CD4-positive, alpha-beta T cell (primary cell): Measurements from ENCODE around the gene CCNI2. TPM values are rescaled to one million over a fixed set of nuclear protein-coding genes. Genes with fewer than 3 reads are reported as not detected.

Experiments used
- ATAC-seq: fragments of 200-7000 bp; cut with Tn5 transposase; one replicate; pipeline ENCODE4 v1.10.0; 2022; ENCODE audit warnings: mild to moderate bottlenecking; ENCODE audit not compliant: poor library complexity
- CTCF ChIA-PET: fragments of 350-600 bp; sonication (Branson Sonifier 250); formaldehyde crosslinking; loops from one replicate; lab custom pipeline; 2021; ENCODE audit warnings: antibody characterized with exemption, inconsistent platforms; lab: Charles Lee
- POLR2A ChIA-PET: fragments of 350-600 bp; sonication (Branson Sonifier 250); formaldehyde crosslinking; loops from one replicate; lab custom pipeline; 2021; ENCODE audit warnings: antibody characterized with exemption, inconsistent platforms; lab: Charles Lee
- DNase-seq, 14 experiments: peaks; one replicate each; pipeline ENCODE4 v3.0.0-alpha.2; 2013 to 2020; ENCODE audit warnings: mixed read lengths in 2 of 14
- H3K27ac ChIP-seq, 2 donors: one replicate each; pipeline versions ENCODE4 v1.5.1 to v1.7.0; 2013; ENCODE audit warnings: low read length in 2 of 2, low read depth in 1 of 2, mild to moderate bottlenecking in 1 of 2
- H3K27me3 ChIP-seq, 2 experiments: 1 replicate in 1 of 2; 2 replicates in 1 of 2; pipeline versions ENCODE4 v1.6.1 to v1.7.0; 2013; ENCODE audit warnings: low read length in 2 of 2, control low read depth in 1 of 2, mild to moderate bottlenecking in 1 of 2, moderate library complexity in 1 of 2; ENCODE audit not compliant: insufficient read depth in 2 of 2, control insufficient read depth in 1 of 2
- H3K36me3 ChIP-seq: one replicate; pipeline ENCODE4 v1.6.1; 2013; ENCODE audit warnings: low read length, control low read depth; ENCODE audit not compliant: insufficient read depth
- H3K4me1 ChIP-seq: one replicate; pipeline ENCODE4 v1.6.1; 2013; ENCODE audit warnings: low read length, control low read depth; ENCODE audit not compliant: insufficient read depth
- H3K4me3 ChIP-seq: one replicate; pipeline ENCODE4 v1.5.1; 2013; ENCODE audit warnings: mild to moderate bottlenecking, low read length, moderate library complexity
- H3K9me3 ChIP-seq, 2 experiments: 1 replicate in 1 of 2; 2 replicates in 1 of 2; pipeline versions ENCODE4 v1.6.1 to v1.7.0; 2013; ENCODE audit warnings: low read length in 2 of 2, mild to moderate bottlenecking in 2 of 2, control low read depth in 1 of 2, moderate library complexity in 1 of 2; ENCODE audit not compliant: control insufficient read depth in 1 of 2, insufficient read depth in 1 of 2
- H3K27ac Mint-ChIP-seq: one replicate; pipeline ENCODE4 v1.8.0; 2020; ENCODE audit warnings: mixed read lengths
- H3K27me3 Mint-ChIP-seq: one replicate; pipeline ENCODE4 v1.8.0; 2021; ENCODE audit warnings: mixed read lengths
- H3K36me3 Mint-ChIP-seq: one replicate; pipeline ENCODE4 v1.8.0; 2021; ENCODE audit warnings: low read depth, mixed read lengths
- H3K4me1 Mint-ChIP-seq: one replicate; pipeline ENCODE4 v1.8.0; 2021; ENCODE audit warnings: low read depth, mixed read lengths
- H3K4me3 Mint-ChIP-seq: one replicate; pipeline ENCODE4 v1.8.0; 2020; ENCODE audit warnings: mild to moderate bottlenecking, mixed read lengths
- H3K9me3 Mint-ChIP-seq: one replicate; pipeline ENCODE4 v1.8.0; 2020; ENCODE audit warnings: mixed read lengths
- intact Hi-C, 2 experiments: fragments of 100-400 bp; cut with DNase I in 1 of 2; cut with micrococcal nuclease in 1 of 2; formaldehyde crosslinking; loops; one replicate each; pipeline versions ENCODE4 v1.15.1 to v1.9.0; 2023 to 2025; cut with DNase I, micrococcal nuclease
- total RNA-seq, 174 experiments: library from RNA in 2 of 174; stranded (reverse) in 2 of 174; gene quantifications; one replicate each; pipeline ENCODE4 v1.2.3 and lab custom pipeline; 2021 to 2026
- TF ChIP-seq, protein P1 (sequence below): fragments of 200-600 bp; IDR thresholded peaks from one replicate; pipeline ENCODE4 v1.8.0; 2022; ENCODE audit warnings: antibody characterized with exemption, mild to moderate bottlenecking

The CCNI2 gene
- total RNA-seq, 2 experiments from 2014 or later = 7.2 to 8.8 TPM

DNA sequence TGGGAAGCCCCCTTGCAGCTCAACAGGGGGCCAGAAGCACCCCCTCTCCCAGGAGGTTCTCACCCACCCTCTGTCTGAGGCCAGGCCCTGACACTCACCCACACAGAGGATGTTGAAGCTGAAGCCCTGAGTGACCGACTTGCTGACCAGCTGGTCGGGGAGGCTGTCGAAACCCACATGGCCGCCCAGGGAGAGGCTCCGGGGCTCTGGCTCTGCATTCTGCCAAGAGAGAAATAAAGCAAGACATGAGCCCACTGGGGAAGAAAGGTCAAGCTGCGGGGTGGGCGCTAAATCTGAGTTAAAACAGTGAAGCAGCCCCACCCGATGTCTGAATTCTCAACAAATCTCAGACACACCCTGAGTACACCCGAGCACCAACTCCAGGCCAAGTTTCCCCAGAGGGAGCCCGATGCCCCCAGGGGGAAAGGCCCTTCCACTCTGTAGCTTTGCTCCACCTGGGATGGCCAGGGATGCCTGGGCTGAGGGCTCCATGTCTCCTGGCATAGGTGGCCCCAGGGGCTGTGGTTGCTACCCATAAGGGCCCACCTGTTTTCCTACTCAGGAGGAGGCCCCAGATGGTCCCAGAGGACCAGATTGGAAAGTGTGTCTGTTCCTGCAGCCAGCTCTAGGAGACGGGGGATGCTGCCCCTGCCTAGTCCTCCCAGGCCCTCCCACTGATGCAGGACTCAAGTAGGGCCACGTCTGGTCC lies 18.2 kb downstream of the CCNI2 start:
- Histone ChIP-seq H3K9me3 (no peaks in the 10 kb centered on the region), H3K27me3 (no peaks in the 10 kb centered on the region), H3K4me3 (no peak overlapping the region), H3K36me3 (peaks cover 3% of the 10 kb centered on the region), H3K27ac (no peak overlapping the region), H3K4me1 (no peaks in the 10 kb centered on the region)
- ChIA-PET POLR2A (no interaction called here), CTCF (no interaction called here)
- no peak overlapping the region for H3K27ac Mint-ChIP-seq
- H3K36me3 Mint-ChIP-seq = no peaks in the 10 kb centered on the region
- no peak for ATAC-seq
- H3K27me3 Mint-ChIP-seq = no peaks in the 10 kb centered on the region
- H3K4me3 Mint-ChIP-seq = no peak overlapping the region
- TF ChIP-seq, protein P1, sequence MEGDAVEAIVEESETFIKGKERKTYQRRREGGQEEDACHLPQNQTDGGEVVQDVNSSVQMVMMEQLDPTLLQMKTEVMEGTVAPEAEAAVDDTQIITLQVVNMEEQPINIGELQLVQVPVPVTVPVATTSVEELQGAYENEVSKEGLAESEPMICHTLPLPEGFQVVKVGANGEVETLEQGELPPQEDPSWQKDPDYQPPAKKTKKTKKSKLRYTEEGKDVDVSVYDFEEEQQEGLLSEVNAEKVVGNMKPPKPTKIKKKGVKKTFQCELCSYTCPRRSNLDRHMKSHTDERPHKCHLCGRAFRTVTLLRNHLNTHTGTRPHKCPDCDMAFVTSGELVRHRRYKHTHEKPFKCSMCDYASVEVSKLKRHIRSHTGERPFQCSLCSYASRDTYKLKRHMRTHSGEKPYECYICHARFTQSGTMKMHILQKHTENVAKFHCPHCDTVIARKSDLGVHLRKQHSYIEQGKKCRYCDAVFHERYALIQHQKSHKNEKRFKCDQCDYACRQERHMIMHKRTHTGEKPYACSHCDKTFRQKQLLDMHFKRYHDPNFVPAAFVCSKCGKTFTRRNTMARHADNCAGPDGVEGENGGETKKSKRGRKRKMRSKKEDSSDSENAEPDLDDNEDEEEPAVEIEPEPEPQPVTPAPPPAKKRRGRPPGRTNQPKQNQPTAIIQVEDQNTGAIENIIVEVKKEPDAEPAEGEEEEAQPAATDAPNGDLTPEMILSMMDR = no peak
- DNase-seq = no peak
- no peaks in the 10 kb centered on the region for H3K4me1 Mint-ChIP-seq
- intact Hi-C loops = no loop called here
- H3K9me3 Mint-ChIP-seq = no peaks in the 10 kb centered on the region

DNA sequence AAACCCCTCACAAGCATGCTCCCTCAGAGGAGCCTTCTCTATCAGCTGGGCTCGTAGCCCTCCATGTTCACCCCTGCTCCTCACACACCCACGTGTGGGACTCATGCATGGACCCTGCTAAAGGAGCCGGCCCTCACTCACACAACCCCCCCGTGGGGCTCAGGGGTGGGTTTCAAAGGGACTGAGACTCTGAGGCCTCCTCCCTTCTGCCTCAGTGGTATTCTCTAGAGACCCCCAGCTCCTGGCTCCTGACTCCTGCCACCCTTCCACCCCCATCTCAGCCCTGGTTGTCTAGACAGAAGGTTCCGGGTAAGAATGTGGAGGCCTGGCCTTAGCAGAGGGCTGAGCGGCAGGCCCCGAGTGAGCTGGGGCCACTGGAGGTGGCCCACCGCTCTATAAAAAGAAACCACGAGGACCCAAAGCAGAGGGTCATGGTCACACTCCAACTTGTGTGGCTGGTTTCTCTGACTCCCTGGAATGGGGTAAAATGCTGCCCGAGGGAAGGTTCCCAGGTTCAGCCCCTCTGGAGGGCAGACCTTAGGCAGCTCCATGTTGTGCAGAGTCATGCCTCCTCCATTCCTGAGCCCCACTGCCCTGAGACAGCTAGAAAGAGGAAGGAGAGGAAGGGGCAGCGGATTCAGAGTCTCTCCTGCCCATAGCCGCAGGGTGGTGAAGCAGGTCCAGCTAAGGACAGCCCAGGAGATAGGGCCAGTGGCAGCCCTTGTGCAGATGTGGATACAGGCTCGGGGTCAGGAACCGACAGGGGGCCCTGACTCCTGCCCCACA lies 19.0 kb downstream of the CCNI2 start:
- H3K27ac ChIP-seq = no peak overlapping the region
- ChIA-PET CTCF (no interaction called here), POLR2A (no interaction called here)
- no peak overlapping the region for H3K27ac Mint-ChIP-seq
- H3K4me3 Mint-ChIP-seq = no peak overlapping the region
- no peaks in the 10 kb centered on the region for H3K27me3 ChIP-seq
- no peaks in the 10 kb centered on the region for H3K4me1 ChIP-seq
- H3K9me3 ChIP-seq = no peaks in the 10 kb centered on the region
- no peaks in the 10 kb centered on the region for H3K27me3 Mint-ChIP-seq
- ATAC-seq (no peak), DNase-seq (no peak)
- intact Hi-C loops = no loop called here
- no peaks in the 10 kb centered on the region for H3K9me3 Mint-ChIP-seq
- peaks cover 3% of the 10 kb centered on the region for H3K36me3 ChIP-seq
- H3K4me3 ChIP-seq = no peak overlapping the region
- TF ChIP-seq, protein P1 = no peak
- H3K36me3 Mint-ChIP-seq = no peaks in the 10 kb centered on the region
- no peaks in the 10 kb centered on the region for H3K4me1 Mint-ChIP-seq

DNA sequence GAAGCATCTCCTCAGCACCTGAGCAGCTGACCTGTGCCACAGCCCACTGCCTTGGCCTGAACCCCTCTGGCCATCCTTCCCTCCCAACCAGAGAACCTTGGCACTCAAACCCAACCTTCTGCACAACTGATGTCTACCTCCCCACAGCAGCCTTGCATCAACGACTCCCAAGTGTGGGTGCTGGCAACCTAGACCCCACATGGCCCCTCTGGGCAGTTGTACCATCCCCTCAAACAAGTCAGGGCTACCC lies 19.5 kb downstream of the CCNI2 start:
- no peaks in the 10 kb centered on the region for H3K36me3 Mint-ChIP-seq
- POLR2A ChIA-PET = no interaction called here
- CTCF ChIA-PET = interaction anchor here (1.1 kb wide), 1 partner anchor 26 kb away, joined by 4 read pairs; no protein-coding TSS in a partner anchor
- no peak overlapping the region for H3K4me3 Mint-ChIP-seq
- TF ChIP-seq, protein P1 = no peak
- Histone ChIP-seq H3K27me3 (no peaks in the 10 kb centered on the region), H3K4me1 (no peaks in the 10 kb centered on the region), H3K9me3 (no peaks in the 10 kb centered on the region), H3K36me3 (peaks cover 3% of the 10 kb centered on the region), H3K4me3 (no peak overlapping the region), H3K27ac (no peak overlapping the region)
- ATAC-seq (no peak), DNase-seq (no peak)
- intact Hi-C loops = no loop called here
- H3K4me1 Mint-ChIP-seq = no peaks in the 10 kb centered on the region
- H3K9me3 Mint-ChIP-seq = no peaks in the 10 kb centered on the region
- no peak overlapping the region for H3K27ac Mint-ChIP-seq
- H3K27me3 Mint-ChIP-seq = no peaks in the 10 kb centered on the region
